ENCODE data around the gene GAL3ST3.

- no peak for TF ChIP-seq CTCF (IDR thresholded peaks at IDR 0.05; ENCODE audit: borderline replicate concordance, extremely low read depth, low read length, poor library complexity, severe bottlenecking)
- TF ChIP-seq EZH2 (IDR thresholded peaks at IDR 0.05; ENCODE audit: borderline replicate concordance, low read depth, low read length, severe bottlenecking) = no peak
Measured at GRCh38 chr11:66015936-66016792, 32.8 kb downstream of the GAL3ST3 start.

All from DND-41 (cell line).